Measurements from ENCODE around the gene EIF4E2. TPM values are rescaled to one million over a fixed set of nuclear protein-coding genes. Genes with fewer than 3 reads are reported as not detected.

EIF4E2 gene
- total RNA-seq, 1 donor from 2014 or later: 108 TPM

DNA sequence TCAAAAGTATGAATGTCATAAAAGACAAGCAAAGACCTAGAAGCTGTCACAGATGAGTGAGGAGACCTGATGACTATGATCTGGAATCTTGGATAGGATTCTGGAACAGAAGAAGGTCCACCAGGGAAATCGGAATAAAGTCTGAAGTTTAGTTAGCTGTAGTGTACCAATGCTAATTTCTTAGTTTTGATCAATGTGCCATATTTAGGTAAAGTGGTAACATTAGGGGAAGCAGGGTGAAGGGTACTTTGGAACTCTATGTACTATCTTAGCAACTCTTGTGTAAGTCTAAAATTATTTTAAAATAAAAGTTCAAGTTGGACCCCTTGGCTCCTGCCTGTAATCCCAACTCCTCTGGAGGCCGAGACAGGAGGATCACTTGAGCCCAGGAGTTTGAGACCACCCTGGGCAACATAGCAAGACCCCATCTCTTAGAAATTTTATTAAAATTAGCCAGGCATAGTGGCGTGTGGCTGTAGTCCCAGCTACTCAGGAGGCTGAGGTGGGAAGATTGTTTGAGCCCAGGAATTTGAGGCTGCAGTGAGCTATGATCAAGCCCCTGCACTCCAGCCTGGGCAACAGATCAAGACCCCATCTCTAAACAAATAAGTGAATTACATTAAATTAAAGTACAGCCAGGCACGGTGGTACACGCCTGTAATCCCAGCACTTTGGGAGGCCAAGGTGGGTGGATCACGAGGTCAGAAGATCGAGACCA, 47.0 kb downstream of the EIF4E2 start:
- no peak for DNase-seq (ENCODE audit: low read depth in 2 of 2)

DNA sequence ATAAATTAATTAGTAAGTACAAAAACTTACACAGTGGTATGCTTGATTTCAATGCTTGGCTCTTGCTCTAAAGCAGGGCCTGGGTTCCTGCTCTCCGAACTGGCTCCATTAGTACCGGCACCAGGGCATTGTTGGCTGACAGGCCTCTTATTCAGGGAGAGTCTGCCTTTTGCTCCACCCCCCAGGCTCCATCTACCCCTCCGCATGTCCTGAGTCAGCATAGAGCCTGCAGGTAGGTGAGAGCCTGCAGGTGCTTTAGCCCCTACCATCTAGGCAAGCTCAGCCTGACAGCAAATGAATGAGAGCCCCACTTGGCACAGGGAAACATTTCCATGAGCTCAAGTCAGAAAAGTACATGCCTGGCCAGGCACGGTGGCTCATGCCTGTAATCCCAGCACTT, 47.8 kb downstream of the EIF4E2 start:
- DNase-seq (ENCODE audit: low read depth in 2 of 2): no peak

GRCh38 chr2:232600053-232600773, 49.7 kb downstream of the EIF4E2 start:
- no peak for DNase-seq (ENCODE audit: low read depth in 2 of 2)

DNA sequence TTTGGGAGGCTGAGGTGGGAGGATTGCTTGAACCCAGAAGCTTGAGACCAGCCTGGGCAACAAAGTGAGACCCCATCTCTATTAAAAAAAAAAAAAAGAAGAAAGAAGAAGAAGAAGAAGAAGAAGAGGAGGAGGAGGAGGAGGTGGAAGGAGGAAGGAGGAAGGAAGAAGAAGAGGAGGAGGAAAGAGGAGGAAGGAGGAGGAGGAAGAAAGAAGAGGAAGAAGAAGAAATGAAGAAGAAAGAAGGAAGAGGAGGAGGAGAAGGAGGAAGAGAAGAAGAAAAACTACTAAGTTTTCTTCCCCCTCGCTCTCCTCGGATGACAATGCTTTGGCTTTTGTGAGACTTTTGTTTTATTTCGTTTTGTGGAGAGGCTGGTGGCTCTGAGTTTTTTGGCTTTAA, 52.8 kb downstream of the EIF4E2 start:
- DNase-seq (ENCODE audit: low read depth in 2 of 2): no peak

DNA sequence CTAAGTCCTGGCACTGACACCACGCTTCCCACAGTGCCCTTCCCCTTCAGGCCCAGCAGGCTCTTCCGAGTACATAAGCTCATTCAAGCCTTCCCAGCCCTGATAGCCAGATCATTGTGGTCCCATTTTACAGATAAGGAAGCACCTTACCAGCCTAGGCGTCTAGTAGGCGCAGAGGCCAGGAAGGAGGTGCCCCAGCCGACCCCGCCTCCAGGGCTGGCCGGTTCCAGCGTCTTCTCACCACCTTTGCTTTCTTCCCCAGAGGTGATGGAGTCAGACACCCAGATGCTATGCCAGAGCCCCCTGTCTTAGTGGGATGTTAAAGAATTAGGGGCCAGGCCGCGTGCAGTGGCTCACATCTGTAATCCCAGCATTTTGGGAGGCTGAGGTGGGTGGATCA, 54.0 kb downstream of the EIF4E2 start:
- DNase-seq (ENCODE audit: low read depth in 2 of 2): no peak

DNA sequence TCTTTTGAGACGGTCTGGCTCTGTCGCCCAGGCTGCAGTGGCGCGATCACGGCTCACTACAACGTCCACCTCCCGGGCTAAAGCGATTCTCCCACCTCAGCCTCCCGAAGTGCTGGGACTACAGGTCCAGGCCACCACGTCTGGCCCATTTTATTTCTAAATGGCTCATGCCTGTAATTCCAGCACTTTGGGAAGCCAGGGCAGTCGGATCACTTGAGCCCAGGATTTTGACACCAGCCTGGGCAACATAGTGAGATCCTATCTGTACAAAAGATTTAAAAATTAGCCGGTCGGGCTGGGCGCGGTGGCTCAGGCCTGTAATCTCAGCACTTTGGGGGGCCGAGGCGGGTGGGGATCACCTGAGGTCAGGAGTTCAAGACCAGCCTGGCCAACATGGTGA, 56.5 kb downstream of the EIF4E2 start:
- DNase-seq (ENCODE audit: low read depth in 2 of 2): no peak

GRCh38 chr2:232609607-232610006, 59.1 kb downstream of the EIF4E2 start:
- DNase-seq (ENCODE audit: low read depth in 2 of 2): no peak

DNA sequence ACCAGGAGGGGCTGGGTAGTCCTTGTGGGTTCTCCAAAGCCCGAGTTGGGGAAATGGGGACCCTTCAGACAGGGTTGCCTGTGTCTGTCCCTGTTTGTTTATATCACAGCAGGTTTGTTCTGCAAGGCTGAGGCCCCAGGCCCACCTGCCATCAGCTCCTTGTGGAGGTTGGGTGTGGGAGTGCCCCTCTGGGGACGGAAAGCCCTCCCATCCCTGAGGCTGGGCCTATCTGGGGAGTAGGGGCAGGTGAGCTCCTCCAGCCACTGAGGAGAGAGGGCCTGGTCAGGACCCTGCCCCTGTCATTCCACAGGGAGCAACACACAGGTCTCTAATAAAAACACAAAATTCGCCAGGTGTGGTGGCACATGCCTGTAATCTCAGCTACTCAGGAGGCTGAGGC, 59.6 kb downstream of the EIF4E2 start:
- DNase-seq (ENCODE audit: low read depth in 2 of 2): no peak

DNA sequence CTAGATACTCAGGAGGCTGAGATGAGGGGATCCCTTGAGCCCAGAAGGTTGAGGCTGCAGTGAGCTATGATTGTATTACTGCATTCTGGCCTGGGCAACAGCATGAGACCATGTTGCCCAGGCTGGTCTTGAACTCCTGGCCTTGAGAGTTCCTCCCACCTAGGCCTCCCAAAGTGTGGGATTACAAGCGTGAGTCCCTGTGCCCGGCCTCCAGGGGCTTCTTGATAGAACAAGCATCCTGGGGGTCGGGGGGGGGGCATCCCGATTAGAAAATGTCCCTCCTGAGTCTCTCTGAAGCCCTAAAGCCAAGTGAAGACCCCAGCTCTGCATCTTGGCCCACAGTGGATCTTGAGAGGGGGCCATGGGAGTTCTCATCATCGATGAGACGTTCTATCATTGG, 60.6 kb downstream of the EIF4E2 start:
- no peak for DNase-seq (ENCODE audit: low read depth in 2 of 2)

DNA sequence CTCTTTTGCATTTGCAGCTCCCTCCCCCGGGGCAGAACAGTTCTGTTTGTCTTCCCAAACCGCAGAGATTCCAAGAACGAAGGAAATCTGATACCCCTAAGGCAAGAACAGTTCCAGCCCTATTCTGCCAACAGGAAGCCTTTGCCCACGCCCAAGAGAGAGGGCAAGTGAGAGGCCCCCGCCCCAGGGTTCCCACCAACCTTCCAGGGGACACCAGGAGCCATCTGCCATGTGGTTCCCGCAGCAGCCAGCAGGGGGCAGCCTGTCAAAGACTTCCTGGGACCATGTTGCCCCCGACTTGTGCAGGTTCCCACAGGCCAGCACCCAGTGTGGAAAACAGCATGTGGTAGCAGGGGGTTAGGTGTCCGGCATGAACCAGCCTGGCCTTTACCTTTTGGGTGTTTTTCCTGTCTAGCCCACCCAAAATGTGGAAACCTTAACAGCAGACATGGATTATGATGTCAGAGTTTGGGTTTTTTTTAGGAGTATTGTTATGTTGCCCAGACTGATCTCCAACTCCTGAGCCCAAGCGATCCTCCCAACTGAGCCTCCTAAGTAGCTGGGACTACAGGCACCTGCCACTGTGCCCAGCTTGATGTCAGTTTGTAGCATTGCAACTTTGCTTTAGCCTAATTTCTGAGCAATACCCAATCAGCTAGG, 61.2 kb downstream of the EIF4E2 start:
- DNase-seq (ENCODE audit: low read depth in 2 of 2): peak in 1 of 2 donors; percentile 20

DNA sequence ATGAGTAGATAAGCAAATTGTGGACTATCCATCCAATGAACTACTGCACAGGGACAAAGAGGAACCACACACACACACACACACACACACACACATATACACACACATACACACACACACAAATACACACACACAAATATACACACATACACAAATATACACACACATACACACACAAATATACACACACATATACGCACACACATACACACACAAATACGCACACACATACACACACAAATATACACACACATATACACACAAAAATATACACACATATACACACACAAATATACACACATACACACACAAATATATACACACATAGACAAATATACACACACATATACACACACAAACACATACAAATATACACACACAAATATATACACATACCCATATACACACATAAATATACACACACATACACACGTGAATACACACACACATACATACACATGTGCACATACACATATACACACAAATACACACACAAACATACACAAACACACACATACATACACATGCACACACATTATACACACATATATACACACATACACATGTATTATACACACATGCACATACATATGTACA, 63.1 kb downstream of the EIF4E2 start:
- DNase-seq (ENCODE audit: low read depth in 2 of 2): no peak

DNA sequence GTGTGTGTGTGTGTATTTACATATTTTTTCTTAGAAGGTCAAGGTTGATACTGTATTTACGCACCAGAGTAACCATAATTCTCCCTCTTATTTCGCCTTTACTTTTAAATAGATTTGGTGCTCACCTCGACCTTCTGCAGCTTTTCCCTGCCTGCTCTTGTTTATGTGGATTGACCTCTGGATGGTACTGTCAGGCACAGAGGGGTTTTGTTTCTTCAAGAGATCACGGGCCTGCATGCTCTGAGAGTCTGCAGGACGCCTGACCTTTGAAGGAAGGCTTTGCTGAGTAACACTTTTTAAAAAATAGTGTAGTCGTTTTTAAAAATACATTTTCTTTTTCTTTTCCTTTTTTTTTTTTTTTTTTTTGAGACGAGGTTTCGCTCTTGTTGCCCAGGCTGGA, 64.8 kb downstream of the EIF4E2 start:
- DNase-seq (ENCODE audit: low read depth in 2 of 2): no peak

Other genes with a start within 250 kb of the EIF4E2 start
- not detected in 2 replicates for gene ALPP, start 171.9 kb upstream of the EIF4E2 start, total RNA-seq
- gene ALPG, start 143.8 kb upstream of the EIF4E2 start, total RNA-seq: not detected in 2 replicates
- gene ALPI, start 94.5 kb upstream of the EIF4E2 start, total RNA-seq: not detected in 2 replicates
- under 0.01 TPM in 1 of 2 replicates, not detected in the other for gene ECEL1, start 62.9 kb upstream of the EIF4E2 start, total RNA-seq
- not detected in 2 replicates for gene PRSS56, start 30.3 kb upstream of the EIF4E2 start, total RNA-seq
- gene CHRND, start 24.5 kb upstream of the EIF4E2 start, total RNA-seq: not detected in 2 replicates
- gene CHRNG, start 11.0 kb upstream of the EIF4E2 start, total RNA-seq: not detected in 2 replicates
- gene TIGD1, start 132 bp upstream of the EIF4E2 start, total RNA-seq: 0.87 and 1.8 TPM in 2 replicates
- gene EFHD1, start 82.9 kb downstream of the EIF4E2 start, total RNA-seq: 0.20 TPM in 1 of 2 replicates, not detected in the other
- 29.9 and 48.0 TPM in 2 replicates for gene GIGYF2, start 146.6 kb downstream of the EIF4E2 start, total RNA-seq
- gene KCNJ13, start 225.9 kb downstream of the EIF4E2 start, total RNA-seq: not detected in 2 replicates

Measured in lung microvascular endothelial cell (primary cell).